ENCODE data around the gene POU2AF2.

- no peak for TF ChIP-seq RNF2 (IDR thresholded peaks at IDR 0.05; ENCODE audit: borderline replicate concordance, low read depth)
- TF ChIP-seq MYC (IDR thresholded peaks at IDR 0.05; ENCODE audit: borderline replicate concordance, low read length), result no peak
- TF ChIP-seq CTCF (IDR thresholded peaks at IDR 0.05), result no peak
- no peak for TF ChIP-seq TP53 (CRISPR knock-in tag; IDR thresholded peaks at IDR 0.05)
- no peak for TF ChIP-seq KDM5A (IDR thresholded peaks at IDR 0.05)
- no peak for TF ChIP-seq MAX (IDR thresholded peaks at IDR 0.05)
- TF ChIP-seq EP300 (IDR thresholded peaks at IDR 0.05), result no peak
- no peak for TF ChIP-seq NPAS2 (CRISPR knock-in tag; IDR thresholded peaks at IDR 0.05; ENCODE audit: borderline replicate concordance)
- no peak for TF ChIP-seq SMC3 (IDR thresholded peaks at IDR 0.05)
- no peak for TF ChIP-seq POLR2A (IDR thresholded peaks at IDR 0.05; ENCODE audit: low read length)
- no peak for TF ChIP-seq PHF8 (IDR thresholded peaks at IDR 0.05; ENCODE audit: borderline replicate concordance, low read depth)
- no peak for TF ChIP-seq ELK1 (IDR thresholded peaks at IDR 0.05; ENCODE audit: low read depth, low read length)
These were observed 39.7 kb upstream of the POU2AF2 start for GRCh38 chr11:111205632-111206385.
